Measurements from ENCODE around the gene DOCK10. TPM values are rescaled to one million over a fixed set of nuclear protein-coding genes. Genes with fewer than 3 reads are reported as not detected.
"Not testable (repeated sequence)": the region's sequence is repeated elsewhere in the genome, so short reads cannot be mapped to it uniquely, and the experiment has no call there.

Gene DOCK10
- total and polyA plus RNA-seq, 4 donors = 7.6 to 81.8 (median 42.6) TPM

- DNase-seq (no peak), ATAC-seq (ENCODE audit: low FRiP score) (no peak)
- H3K9me3 ChIP-seq (ENCODE audit: control insufficient read depth, low read length) = no peaks in the 10 kb centered on the region
- H3K36me3 ChIP-seq (ENCODE audit: control insufficient read depth in 1 of 2, insufficient read depth in 2 of 2, low read length in 1 of 2) = no peaks in the 10 kb centered on the region
- H3K4me1 ChIP-seq (ENCODE audit: control insufficient read depth in 1 of 2, insufficient read depth in 2 of 2, low read length in 2 of 2) = no peaks in the 10 kb centered on the region
- no peak overlapping the region for H3K4me3 ChIP-seq (ENCODE audit: low read length in 2 of 2)
- 93 to 96% methylated on average over 2 of the region's 2 CpGs for WGBS, 2 donors
- H3K27ac ChIP-seq (ENCODE audit: low read depth in 1 of 2, low read length in 2 of 2) = no peak overlapping the region
- intact Hi-C loops (cut with DNase I) = no loop called here
- no peaks in the 10 kb centered on the region for H3K27me3 ChIP-seq (ENCODE audit: control insufficient read depth in 1 of 2, insufficient read depth in 2 of 2, low read length in 1 of 2)
Observed at GRCh38 chr2:225056330-225057073, 14.2 kb upstream of the DOCK10 start.

DNA sequence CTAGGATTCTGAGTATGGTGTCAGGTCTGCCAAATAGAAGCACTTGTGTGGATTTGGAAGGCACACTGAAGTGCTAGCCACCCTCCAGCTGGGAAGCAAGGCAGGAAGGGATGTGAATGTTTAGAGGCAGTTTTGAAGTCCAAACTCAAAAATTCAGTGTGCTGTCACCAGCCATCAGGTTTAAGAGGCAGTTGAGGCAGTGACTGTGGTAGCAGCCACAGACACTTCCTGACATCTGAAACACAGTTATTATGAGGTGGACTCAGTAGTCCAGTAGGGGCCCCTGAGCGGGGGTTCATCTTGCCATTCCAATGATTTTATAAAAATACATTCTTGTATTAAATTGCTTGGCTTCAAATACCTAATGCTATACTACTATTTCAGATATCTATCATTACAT is 13.4 kb upstream of the DOCK10 start:
- 95 to 100% methylated on average over 1 of the region's 1 CpG for WGBS, 2 donors
- H3K36me3 ChIP-seq (ENCODE audit: control insufficient read depth in 1 of 2, insufficient read depth in 2 of 2, low read length in 1 of 2) = no peaks in the 10 kb centered on the region
- no peak for ATAC-seq (ENCODE audit: low FRiP score)
- no peak for DNase-seq
- no peaks in the 10 kb centered on the region for H3K27me3 ChIP-seq (ENCODE audit: control insufficient read depth in 1 of 2, insufficient read depth in 2 of 2, low read length in 1 of 2)
- no peaks in the 10 kb centered on the region for H3K4me1 ChIP-seq (ENCODE audit: control insufficient read depth in 1 of 2, insufficient read depth in 2 of 2, low read length in 2 of 2)
- no peak overlapping the region for H3K27ac ChIP-seq (ENCODE audit: low read depth in 1 of 2, low read length in 2 of 2)
- no peak overlapping the region for H3K4me3 ChIP-seq (ENCODE audit: low read length in 2 of 2)
- H3K9me3 ChIP-seq (ENCODE audit: control insufficient read depth, low read length) = no peaks in the 10 kb centered on the region
- intact Hi-C loops (cut with DNase I) = no loop called here

DNA sequence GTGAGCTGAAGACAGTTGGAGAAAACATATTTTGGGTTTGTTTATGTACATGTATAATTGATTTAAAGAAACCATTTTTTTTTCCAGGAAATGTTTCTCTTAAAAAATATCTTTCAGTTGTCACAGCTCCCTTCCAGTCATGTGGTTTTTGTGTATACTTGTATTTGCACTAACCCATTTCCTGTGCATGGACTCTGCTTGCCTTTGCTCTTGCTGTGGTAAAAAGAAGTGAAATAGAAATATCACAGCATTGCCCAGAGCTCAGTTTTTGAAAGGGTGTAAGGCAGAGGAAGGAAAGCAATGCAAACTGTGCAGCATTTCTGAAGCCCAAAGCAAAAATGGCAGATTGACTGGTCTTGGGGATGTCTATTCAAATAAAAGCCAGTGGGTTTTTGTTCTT is 10.4 kb upstream of the DOCK10 start:
- H3K27ac ChIP-seq (ENCODE audit: low read depth in 1 of 2, low read length in 2 of 2) = no peak overlapping the region
- peaks cover 0 to 2% of the 10 kb centered on the region in 2 donors for H3K4me1 ChIP-seq (ENCODE audit: control insufficient read depth in 1 of 2, insufficient read depth in 2 of 2, low read length in 2 of 2)
- intact Hi-C loops (cut with DNase I) = no loop called here
- DNase-seq (no peak), ATAC-seq (ENCODE audit: low FRiP score) (no peak)
- no peaks in the 10 kb centered on the region for H3K27me3 ChIP-seq (ENCODE audit: control insufficient read depth in 1 of 2, insufficient read depth in 2 of 2, low read length in 1 of 2)
- no peaks in the 10 kb centered on the region for H3K36me3 ChIP-seq (ENCODE audit: control insufficient read depth in 1 of 2, insufficient read depth in 2 of 2, low read length in 1 of 2)
- no peak overlapping the region for H3K4me3 ChIP-seq (ENCODE audit: low read length in 2 of 2)
- H3K9me3 ChIP-seq (ENCODE audit: control insufficient read depth, low read length) = no peaks in the 10 kb centered on the region

DNA sequence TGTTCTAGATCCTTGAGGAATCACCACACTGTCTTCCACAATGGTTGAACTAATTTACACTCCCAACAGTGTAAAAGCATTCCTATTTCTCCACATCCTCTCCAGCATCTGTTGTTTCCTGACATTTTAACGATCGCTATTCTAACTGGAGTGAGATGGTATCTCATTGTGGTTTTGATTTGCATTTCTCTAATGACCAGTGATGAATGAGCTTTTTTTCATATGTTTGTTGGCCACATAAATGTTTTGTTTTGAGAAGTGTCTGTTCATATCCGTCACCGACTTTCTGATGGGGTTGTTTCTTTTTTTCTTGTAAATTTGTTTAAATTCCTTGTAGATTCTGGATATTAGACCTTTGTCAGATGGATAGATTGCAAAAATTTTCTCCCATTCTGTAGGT is 5.2 kb upstream of the DOCK10 start:
- H3K4me1 ChIP-seq (ENCODE audit: control insufficient read depth in 1 of 2, insufficient read depth in 2 of 2, low read length in 2 of 2); H3K4me3 ChIP-seq (ENCODE audit: low read length in 2 of 2); H3K27ac ChIP-seq (ENCODE audit: low read depth in 1 of 2, low read length in 2 of 2); intact Hi-C loops (cut with DNase I); H3K27me3 ChIP-seq (ENCODE audit: control insufficient read depth in 1 of 2, insufficient read depth in 2 of 2, low read length in 1 of 2); DNase-seq; ATAC-seq (ENCODE audit: low FRiP score); H3K9me3 ChIP-seq (ENCODE audit: control insufficient read depth, low read length); H3K36me3 ChIP-seq (ENCODE audit: control insufficient read depth in 1 of 2, insufficient read depth in 2 of 2, low read length in 1 of 2): not testable (repeated sequence)
- 95% methylated on average over 4 of the region's 4 CpGs for WGBS, 2 donors

DNA sequence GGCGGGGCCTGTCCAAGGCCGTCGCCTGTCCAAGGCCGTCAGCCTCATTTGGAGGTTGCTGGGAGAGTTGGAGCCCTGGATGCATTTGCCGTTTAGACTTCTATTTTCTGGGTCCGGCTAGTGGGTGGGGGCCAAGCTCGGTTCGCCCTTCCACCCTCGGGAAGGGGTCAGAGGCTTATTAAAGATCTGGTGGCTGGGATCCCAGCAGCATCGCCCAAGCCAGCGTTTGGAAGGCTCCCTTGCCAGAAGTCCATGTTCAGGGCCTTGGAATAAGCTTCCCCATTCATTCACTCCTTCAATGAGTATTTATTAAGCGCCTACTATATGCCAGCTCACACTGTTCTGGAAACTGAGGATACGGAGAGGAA is 516 bp upstream of the DOCK10 start:
- intact Hi-C loops (cut with DNase I) = no loop called here
- no peak overlapping the region for H3K27ac ChIP-seq (ENCODE audit: low read depth in 1 of 2, low read length in 2 of 2)

GRCh38 chr2:225041207-225041850 is 939 bp downstream of the DOCK10 start:
- intact Hi-C loops (cut with DNase I) = no loop called here
- no peaks in the 10 kb centered on the region for H3K27me3 ChIP-seq (ENCODE audit: control insufficient read depth in 1 of 2, insufficient read depth in 2 of 2, low read length in 1 of 2)
- peak; percentile 48 for ATAC-seq (ENCODE audit: low FRiP score)

More for the DNA sequence above, 516 bp upstream of the DOCK10 start:
- Histone ChIP-seq H3K36me3 (ENCODE audit: control insufficient read depth in 1 of 2, insufficient read depth in 2 of 2, low read length in 1 of 2) (no peaks in the 10 kb centered on the region), H3K4me1 (ENCODE audit: control insufficient read depth in 1 of 2, insufficient read depth in 2 of 2, low read length in 2 of 2) (no peaks in the 10 kb centered on the region), H3K9me3 (ENCODE audit: control insufficient read depth, low read length) (no peaks in the 10 kb centered on the region), H3K4me3 (ENCODE audit: low read length in 2 of 2) (peak overlapping the region; percentile 39 to 73), H3K27me3 (ENCODE audit: control insufficient read depth in 1 of 2, insufficient read depth in 2 of 2, low read length in 1 of 2) (no peaks in the 10 kb centered on the region)
- 12 to 14% methylated on average over 13 of the region's 13 CpGs for WGBS, 2 donors
- DNase-seq (peak in 1 of 2 donors; percentile 44), ATAC-seq (ENCODE audit: low FRiP score) (no peak)

DNA sequence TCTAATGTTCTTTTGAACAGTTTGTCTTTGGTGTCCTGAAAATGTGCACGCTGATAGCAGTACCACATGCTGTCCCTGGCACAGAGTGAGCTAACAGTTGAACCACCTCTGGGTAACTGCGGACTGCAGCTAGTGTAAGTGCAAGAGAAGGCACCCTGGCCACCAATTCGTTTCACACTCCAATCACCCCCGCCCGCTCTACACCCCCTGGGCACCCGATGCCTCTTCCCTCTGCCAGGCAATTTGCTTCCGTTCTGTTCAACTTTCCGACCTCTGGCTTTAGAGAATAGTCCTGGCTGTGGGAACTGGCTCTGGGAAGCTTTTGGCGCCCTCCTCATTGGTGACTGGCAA is 1.4 kb downstream of the DOCK10 start:
- peak in 1 of 2 donors; percentile 42 for DNase-seq
- Histone ChIP-seq H3K27ac (ENCODE audit: low read depth in 1 of 2, low read length in 2 of 2) (no peak overlapping the region), H3K27me3 (ENCODE audit: control insufficient read depth in 1 of 2, insufficient read depth in 2 of 2, low read length in 1 of 2) (no peaks in the 10 kb centered on the region), H3K36me3 (ENCODE audit: control insufficient read depth in 1 of 2, insufficient read depth in 2 of 2, low read length in 1 of 2) (no peaks in the 10 kb centered on the region), H3K4me1 (ENCODE audit: control insufficient read depth in 1 of 2, insufficient read depth in 2 of 2, low read length in 2 of 2) (no peaks in the 10 kb centered on the region), H3K9me3 (ENCODE audit: control insufficient read depth, low read length) (no peaks in the 10 kb centered on the region), H3K4me3 (ENCODE audit: low read length in 2 of 2) (peak overlapping the region; percentile 12 to 73)
- WGBS, 2 donors = 0 to 2% methylated on average over 9 of the region's 9 CpGs
- no peak for ATAC-seq (ENCODE audit: low FRiP score)
- intact Hi-C loops (cut with DNase I) = no loop called here

More at GRCh38 chr2:225041207-225041850, 939 bp downstream of the DOCK10 start:
- no peak overlapping the region for H3K27ac ChIP-seq (ENCODE audit: low read depth in 1 of 2, low read length in 2 of 2)
- peak overlapping the region; percentile 12 to 73 for H3K4me3 ChIP-seq (ENCODE audit: low read length in 2 of 2)
- DNase-seq = peak; percentile 62 to 76
- no peaks in the 10 kb centered on the region for H3K36me3 ChIP-seq (ENCODE audit: control insufficient read depth in 1 of 2, insufficient read depth in 2 of 2, low read length in 1 of 2)
- H3K9me3 ChIP-seq (ENCODE audit: control insufficient read depth, low read length) = no peaks in the 10 kb centered on the region
- H3K4me1 ChIP-seq (ENCODE audit: control insufficient read depth in 1 of 2, insufficient read depth in 2 of 2, low read length in 2 of 2) = no peaks in the 10 kb centered on the region
- 0% methylated on average over 27 of the region's 27 CpGs for WGBS, 2 donors

GRCh38 chr2:225040142-225040541 is 2.1 kb downstream of the DOCK10 start:
- DNase-seq = no peak
- ATAC-seq (ENCODE audit: low FRiP score) = no peak
- intact Hi-C loops (cut with DNase I) = no loop called here
- Histone ChIP-seq H3K27me3 (ENCODE audit: control insufficient read depth in 1 of 2, insufficient read depth in 2 of 2, low read length in 1 of 2) (no peaks in the 10 kb centered on the region), H3K4me3 (ENCODE audit: low read length in 2 of 2) (no peak overlapping the region), H3K27ac (ENCODE audit: low read depth in 1 of 2, low read length in 2 of 2) (no peak overlapping the region), H3K9me3 (ENCODE audit: control insufficient read depth, low read length) (no peaks in the 10 kb centered on the region), H3K4me1 (ENCODE audit: control insufficient read depth in 1 of 2, insufficient read depth in 2 of 2, low read length in 2 of 2) (no peaks in the 10 kb centered on the region), H3K36me3 (ENCODE audit: control insufficient read depth in 1 of 2, insufficient read depth in 2 of 2, low read length in 1 of 2) (no peaks in the 10 kb centered on the region)
- WGBS, 2 donors = 52 to 61% methylated on average over 5 of the region's 5 CpGs

DNA sequence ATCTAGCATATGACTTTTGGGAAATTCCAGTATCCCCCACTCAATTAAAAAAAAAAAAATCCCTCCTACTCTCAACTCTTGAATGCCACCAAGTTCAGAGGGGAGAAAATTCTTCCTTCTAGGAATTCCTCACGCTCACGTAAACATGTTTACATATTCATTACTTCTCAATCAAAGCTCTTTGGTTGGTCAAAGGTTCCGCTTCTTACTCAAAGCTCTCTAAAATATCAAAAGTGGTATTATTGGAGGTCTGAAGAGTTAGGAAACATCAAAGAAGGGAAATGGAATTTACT is 4.1 kb downstream of the DOCK10 start:
- intact Hi-C loops (cut with DNase I) = no loop called here
- Histone ChIP-seq H3K4me3 (ENCODE audit: low read length in 2 of 2) (no peak overlapping the region), H3K27me3 (ENCODE audit: control insufficient read depth in 1 of 2, insufficient read depth in 2 of 2, low read length in 1 of 2) (no peaks in the 10 kb centered on the region), H3K36me3 (ENCODE audit: control insufficient read depth in 1 of 2, insufficient read depth in 2 of 2, low read length in 1 of 2) (no peaks in the 10 kb centered on the region), H3K27ac (ENCODE audit: low read depth in 1 of 2, low read length in 2 of 2) (no peak overlapping the region), H3K9me3 (ENCODE audit: control insufficient read depth, low read length) (no peaks in the 10 kb centered on the region), H3K4me1 (ENCODE audit: control insufficient read depth in 1 of 2, insufficient read depth in 2 of 2, low read length in 2 of 2) (no peaks in the 10 kb centered on the region)
- no peak for DNase-seq
- ATAC-seq (ENCODE audit: low FRiP score) = no peak
- WGBS, 2 donors = 96% methylated on average over 3 of the region's 3 CpGs

All from aorta (tissue), 5 donors.